Anterior cingulate cortex (tissue), 58 donors: ENCODE data around the gene MIDN.
A peak's percentile ranks its signal among the peaks of the same experiment; 100 is the strongest.

Experiments used
- DNase-seq, 58 donors: peaks; one replicate each; lab custom pipeline; 2025; lab: John Stamatoyannopoulos, UW

The MIDN gene

DNA sequence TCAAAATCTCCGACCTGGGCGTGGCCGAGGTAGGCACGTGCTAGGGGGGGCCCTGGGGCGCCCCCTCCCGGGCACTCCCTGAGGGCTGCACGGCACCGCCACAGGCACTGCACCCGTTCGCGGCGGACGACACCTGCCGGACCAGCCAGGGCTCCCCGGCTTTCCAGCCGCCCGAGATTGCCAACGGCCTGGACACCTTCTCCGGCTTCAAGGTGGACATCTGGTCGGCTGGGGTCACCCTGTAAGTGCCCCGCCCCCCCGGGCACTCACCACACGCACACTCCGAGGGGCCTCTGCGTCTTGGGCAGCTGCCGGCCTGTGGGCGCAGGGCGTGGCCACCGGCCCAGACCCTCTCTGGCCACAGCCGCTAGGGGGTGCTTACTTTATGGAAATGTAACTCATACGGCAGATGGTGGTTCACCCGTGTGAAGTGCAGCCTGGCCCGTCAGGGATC, 27.9 kb upstream of the MIDN start:
- no peak for DNase-seq

DNA sequence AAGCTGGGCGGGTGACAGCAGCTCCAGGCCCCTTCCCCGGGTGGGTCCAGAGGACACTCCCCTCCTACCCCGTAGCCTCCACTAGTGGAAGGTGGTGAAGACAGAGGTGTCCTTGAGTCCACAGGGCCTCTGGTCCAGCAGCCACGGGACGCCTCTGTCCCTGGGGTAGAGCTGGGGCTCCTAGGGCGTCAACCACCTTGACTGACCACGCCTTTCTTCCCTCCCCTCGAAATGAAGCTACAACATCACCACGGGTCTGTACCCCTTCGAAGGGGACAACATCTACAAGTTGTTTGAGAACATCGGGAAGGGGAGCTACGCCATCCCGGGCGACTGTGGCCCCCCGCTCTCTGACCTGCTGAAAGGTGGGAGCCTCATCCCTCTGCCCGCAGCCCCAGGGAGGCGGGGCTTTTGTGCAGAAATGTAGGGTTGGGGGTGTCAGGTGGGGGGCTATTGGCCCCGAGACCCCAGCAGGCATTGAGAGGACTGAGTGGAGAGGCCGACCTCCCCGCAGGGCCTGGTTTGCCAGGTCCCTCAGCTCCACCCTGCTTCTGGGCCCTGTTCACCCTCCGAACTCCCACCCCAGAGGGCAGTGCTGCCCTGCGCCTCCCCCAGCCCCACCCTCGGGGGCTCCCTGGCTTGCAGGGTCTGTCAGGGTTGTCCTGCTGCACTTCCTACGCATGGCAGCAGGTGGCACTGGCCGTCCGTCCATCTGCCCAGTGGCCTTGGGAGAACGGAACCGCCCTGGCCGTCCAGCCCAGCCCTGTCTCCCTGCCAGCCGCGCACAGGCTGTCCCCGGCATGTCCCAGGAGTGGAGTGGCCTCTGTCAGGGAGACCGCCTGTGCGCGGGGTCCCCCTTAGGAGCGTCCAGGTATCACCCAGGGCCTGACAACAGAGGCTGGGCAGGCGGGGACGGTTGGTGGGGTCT, 27.1 kb upstream of the MIDN start:
- peak in 49 of 58 donors; percentile 14 to 73 (median 49) for DNase-seq

DNA sequence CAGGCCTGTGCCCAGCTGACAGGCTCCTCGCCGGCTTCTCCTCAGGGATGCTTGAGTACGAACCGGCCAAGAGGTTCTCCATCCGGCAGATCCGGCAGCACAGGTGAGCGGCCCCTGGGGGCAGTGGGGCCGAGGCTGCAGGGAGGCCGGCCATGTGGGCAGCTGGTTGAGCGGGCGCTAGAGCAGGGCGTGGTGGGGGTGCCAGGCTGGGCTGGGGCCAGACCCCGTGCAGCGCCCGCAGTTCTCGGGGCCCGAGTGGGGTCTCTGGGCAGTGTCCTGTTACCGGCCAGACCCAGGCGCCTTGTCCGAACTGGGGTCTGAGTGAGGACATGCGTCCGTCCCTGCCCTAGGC, 26.5 kb upstream of the MIDN start:
- DNase-seq: no peak

DNA sequence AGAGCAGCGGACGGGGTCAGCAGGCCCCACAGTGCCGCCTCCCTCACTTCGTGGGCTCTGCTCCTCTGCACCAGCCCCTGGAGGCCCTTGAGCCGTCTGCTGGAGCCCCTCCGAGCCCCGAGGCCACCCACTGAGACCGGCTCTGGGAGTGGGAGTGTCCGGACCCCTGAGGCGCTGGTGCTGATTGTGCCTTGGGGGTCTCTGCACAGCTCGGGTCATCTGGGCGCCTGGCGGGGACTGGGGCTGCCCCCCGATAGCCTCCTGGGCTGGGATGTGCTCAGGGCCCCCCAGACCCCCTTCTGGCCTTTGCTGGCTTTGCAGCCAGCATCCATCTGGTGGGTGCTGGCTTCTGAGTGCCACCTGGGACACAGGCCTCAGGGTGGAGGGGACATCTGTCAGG, 26.0 kb upstream of the MIDN start:
- DNase-seq: no peak

DNA sequence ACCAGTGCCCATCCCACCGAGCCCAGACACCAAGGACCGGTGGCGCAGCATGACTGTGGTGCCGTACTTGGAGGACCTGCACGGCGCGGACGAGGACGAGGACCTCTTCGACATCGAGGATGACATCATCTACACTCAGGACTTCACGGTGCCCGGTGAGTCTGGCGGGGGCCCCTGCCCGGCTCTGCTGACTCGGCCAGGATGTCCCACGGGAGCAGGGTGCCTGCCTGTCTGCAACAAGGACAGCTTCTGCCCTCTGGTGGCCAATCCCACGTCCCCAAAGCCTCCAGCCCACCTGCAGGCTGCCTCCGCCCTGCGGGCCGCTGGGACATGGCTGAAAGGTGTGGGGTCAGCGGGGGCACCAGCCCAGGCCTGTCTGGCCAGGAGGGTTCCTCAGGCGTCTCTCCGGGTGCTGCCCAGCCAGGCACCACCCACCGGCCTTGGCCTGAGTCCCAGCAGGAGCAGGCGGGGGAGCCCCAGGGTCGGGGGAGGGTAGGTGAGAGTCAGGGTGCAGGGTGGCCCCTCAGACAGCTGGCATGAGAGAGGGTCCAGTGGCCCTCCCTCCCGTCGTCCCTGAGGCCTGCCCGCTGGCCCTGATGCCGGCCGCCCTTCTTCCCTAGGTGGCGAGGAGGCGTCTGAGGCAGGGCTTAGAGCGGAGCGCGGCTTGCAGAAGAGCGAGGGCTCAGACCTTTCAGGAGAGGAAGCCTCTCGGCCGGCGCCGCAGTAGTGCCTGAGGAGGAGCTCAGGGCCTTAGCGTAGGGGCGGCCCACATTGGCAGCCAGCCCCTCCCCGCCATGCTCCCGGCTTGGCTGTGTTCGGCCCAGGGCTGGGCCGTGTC, 25.1 kb upstream of the MIDN start:
- no peak for DNase-seq

DNA sequence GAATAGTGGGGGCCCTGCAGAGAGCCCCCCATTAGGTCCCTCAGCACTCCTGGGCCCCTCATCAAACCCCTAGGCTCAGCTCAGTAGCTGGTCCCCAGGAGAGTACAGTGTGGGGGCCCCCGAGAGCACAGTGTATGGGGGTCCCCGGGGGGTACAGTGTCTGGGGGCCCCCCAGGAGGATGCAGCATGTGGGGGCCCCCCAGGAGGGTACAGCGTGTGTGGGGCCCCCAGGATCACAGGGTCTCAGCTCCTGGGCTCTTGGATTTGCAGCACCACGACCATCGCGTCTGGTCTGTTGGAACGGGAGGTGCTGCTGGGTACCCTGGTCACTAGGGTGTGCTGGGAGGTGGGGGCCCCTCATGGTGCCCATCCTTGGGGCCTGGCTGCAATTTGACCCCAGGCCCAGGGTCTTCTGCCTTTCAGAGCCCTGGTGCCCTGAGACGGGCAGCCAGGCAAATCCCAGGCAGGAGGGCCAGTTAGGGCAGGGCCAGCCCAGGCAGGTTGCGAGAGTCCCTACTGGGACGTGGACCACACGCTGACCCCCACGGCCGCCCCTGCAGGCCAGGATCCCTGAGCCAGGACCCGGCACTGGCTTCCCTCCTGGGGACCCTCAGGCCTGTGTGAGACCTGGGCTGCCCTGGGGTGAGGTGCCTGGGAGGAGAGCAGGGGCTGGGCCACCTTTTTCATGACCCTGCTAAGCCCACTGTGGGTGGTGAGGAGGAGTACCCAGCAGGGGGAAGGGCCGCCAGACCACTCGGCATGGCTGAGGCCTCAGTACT, 24.1 kb upstream of the MIDN start:
- DNase-seq: no peak

DNA sequence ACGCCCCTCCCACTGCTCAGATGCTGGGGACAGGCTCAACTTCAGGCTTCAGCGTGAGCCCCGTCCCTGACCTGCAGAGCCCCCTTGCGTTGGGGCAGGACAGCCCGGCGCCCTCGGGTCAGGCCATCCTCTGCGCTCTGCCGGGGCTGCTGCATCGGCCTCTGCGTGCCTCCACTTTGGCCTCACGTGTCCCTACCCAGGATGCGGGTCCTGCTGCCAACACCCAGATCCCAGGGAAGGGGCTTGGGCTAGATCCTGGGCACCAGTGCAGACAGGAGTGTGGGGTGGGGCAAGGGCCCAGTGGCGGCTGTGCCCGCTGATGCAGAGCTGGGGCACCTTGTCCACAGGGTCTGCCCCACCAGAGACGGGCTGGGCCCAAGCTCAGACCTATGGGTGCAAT, 23.5 kb upstream of the MIDN start:
- DNase-seq: no peak

DNA sequence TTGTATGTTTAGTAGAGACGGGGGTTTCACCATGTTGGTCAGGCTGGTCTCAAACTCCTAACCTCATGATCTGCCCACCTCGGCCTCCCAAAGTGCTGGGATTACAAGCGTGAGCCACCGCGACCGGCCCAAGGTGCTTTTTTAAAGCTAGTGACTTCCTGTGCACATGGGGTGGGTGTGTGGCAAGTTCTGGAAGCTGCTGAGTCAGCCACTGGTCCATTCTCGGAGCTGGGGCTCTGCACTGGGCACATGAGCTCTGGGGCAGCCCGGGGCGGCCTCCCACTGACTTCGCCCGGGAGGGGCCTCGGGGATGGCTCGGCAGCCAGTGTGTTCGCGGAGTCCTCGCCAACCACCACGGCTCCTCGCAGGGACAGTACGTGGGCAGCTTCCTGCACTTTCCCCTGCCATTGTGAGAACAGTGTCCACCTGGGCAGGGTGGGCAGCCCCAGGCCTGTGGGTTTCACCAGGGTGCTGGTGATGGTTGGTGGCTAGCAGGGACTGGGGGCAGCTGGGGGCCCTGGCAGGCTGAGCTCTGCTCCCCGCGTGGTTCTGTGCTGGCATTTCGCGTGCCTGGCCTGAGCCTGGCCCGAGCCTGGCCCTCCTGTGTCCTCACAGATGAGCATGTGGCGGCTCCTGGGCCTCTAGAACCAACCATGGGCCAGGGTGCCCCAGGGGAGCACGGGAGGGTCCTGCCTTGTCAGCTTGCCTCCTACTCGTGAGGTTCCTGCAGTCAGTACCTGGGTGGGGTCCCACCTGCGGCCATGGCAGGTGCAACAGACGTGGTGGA, 22.8 kb upstream of the MIDN start:
- DNase-seq: no peak

DNA sequence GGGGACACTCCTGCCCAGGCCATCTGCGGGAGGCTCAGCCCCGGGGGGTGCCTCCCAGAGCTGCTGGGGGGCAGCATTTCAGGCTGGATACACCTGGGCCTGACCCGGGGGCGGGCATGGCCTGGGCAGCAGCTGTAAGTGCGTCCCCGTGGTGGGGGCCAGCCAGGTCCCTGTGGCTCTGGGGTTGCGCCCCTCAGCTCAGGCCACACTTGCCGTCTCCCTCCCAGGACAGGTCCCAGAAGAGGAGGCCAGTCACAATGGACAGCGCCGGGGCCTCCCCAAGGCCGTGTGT, 22.2 kb upstream of the MIDN start:
- no peak for DNase-seq

DNA sequence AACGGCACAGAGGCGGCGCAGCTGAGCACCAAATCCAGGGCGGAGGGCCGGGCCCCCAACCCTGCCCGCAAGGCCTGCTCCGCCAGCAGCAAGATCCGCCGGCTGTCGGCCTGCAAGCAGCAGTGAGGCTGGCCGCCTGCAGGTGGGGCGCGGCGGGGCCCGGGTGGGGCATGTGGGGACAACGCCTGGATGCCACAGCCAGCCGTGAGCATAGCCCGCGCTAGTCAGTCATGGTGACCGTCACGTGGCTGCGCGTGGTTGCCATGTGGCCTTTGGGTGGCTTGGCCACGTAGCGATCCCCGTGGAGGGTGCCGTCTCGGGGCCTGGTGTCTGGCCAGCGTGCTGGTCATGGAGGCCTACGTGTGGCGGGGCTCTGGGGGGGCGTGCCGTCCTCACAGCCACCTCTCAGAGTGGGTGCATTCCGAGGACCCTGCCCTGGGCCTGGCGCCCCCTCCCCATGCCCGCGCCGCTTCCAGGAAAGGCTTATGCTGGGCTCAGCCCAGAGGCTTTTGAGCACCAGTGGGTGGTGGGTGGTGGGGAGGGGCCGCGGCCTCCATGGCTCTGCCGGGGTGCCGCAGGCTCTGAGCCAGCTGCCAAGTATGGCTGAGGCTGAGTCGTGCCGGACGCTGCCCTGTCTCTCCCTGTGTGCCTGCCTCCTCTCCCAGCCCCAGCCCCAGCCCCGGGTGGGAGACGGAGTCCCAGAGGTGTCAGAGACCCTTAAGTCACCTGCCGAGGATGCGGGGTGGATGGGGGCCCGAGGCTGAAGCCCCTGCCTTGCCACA, 21.7 kb upstream of the MIDN start:
- DNase-seq: no peak

DNA sequence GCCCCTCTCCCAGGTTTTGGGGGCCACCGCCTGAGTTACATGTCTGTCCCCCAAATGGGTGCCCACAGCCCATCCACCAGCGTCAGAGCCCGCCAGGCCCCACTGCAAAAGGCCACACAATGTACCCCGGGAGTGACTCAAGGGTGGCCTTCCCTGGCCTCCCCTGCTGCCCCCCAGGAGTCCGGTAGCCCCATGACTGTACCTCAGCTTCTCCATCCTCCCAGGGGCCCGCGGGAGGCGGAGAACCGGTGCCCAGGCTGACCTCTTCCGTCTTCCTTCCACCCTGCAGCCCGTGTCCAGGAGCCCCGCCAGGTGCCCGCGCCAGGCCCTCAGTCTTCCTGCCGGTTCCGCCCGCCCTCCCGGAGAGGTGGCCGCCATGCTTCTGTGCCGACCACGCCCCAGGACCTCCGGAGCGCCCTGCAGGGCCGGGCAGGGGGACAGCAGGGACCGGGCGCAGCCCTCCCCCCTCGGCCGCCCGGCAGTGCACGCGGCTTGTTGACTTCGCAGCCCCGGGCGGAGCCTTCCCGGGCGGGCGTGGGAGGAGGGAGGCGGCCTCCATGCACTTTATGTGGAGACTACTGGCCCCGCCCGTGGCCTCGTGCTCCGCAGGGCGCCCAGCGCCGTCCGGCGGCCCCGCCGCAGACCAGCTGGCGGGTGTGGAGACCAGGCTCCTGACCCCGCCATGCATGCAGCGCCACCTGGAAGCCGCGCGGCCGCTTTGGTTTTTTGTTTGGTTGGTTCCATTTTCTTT, 20.9 kb upstream of the MIDN start:
- DNase-seq: no peak

DNA sequence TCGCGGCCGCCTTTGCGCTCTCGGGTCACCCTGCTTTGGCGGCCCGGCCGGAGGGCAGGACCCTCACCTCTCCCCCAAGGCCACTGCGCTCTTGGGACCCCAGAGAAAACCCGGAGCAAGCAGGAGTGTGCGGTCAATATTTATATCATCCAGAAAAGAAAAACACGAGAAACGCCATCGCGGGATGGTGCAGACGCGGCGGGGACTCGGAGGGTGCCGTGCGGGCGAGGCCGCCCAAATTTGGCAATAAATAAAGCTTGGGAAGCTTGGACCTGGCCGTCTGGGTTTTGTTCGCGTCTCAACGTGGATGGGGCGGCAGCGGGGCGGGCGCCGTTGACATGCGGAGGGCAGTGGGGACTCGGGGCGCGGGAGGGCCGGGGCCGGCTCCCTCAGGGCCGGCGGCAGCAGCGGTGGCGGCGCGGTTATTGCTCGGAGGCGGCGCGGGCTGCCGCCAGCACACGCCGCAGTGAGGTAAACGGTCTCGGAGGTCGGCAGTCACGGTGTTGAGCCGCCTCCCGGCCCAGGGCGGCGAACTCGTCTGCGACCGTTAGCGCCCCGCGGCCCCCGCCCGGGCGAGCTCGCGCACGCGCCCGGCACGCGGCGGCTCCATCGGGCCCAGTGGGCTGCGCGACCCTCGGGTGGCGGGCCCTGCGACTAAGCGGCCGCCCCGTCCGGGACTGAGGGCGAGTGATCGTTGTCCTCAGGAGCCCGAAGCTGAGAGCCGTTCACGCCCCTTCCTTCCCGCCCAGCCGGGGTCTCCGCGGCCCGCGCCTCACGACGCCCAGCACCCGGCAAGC, 20.0 kb upstream of the MIDN start:
- DNase-seq: no peak

DNA sequence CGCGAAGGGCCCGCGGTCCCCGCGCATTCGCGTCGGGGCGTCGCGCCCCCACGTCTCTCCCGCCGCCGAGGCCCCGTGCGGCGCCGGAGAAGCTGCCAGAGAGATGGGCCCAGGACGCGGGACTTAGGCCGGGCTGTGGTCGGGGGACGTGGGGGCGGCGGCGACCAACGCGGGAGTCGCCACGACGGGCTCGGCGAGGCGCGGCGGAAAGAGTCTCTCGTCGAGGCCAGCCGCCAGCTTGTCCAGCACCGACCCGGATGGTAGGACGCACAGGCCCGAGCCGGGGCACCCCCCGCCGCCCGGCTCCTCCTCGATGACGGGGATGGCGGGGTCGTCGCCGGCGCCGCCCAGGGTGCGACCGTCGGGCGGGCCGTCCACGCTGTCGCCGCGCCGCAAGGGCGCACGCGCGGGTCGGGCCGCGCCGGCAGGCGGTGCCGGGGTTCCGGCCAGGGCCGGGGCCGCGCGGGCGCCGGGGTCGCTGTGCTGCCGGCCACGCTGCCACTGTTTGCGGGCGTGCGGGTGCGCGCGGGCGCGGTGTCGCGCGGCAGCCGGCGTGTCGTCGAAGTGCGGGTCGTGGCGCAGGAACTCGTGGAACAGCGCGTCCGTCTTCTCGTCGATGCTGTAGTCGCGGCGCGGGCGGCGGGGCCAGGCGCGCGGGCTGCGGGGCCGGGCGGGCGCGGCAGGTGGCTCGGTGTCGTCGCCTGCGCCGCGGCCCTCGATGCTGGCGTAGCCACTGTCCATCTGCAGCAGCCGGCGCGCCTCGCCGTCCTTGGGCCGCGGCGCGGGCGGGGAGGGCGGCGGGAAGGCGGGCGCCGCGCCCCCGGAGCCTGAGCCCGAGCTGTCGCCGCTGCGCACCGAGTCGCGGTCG, 19.1 kb upstream of the MIDN start:
- no peak for DNase-seq

DNA sequence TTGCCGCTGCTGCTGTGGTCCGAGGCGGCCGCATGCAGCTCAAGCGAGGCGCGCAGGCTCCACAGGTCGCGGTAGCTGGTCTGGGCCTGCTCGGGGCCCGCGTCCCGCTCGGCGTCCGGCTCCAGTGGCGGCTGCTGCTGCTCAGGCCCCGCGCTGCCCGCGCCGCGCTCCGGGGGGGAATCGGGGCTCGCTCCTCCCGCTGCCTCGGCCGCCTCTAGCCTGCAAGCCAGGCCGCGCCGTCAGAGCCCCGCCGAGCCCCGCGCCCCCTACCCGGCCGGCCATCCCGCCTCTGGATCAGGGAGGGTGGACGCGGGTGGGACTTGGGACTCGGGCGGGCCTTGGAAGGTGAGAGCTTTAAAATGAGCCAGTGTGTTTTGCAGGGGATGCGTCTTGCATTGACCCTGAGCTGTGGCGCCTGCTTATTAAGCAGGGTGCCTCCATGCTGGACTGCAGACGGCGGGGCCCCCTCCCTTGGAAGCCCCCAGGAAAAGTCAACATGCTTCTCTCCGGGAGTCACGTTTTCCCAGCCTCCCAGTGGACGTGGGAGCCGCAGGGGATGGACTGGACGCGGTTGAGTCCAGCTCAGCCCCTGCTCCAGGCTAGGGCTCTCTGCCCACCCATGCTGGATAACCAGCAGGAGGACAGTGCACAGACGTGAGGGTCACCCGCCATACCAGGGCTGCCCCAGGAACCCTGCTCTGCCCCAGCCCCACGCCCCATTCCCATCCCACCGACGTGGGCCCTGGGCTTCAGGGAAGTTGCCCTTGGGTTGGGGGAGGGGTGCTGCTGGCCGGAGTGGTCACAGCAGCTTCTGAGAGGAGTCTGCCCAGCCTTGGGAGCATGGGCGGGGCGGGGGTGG, 18.2 kb upstream of the MIDN start:
- no peak for DNase-seq

DNA sequence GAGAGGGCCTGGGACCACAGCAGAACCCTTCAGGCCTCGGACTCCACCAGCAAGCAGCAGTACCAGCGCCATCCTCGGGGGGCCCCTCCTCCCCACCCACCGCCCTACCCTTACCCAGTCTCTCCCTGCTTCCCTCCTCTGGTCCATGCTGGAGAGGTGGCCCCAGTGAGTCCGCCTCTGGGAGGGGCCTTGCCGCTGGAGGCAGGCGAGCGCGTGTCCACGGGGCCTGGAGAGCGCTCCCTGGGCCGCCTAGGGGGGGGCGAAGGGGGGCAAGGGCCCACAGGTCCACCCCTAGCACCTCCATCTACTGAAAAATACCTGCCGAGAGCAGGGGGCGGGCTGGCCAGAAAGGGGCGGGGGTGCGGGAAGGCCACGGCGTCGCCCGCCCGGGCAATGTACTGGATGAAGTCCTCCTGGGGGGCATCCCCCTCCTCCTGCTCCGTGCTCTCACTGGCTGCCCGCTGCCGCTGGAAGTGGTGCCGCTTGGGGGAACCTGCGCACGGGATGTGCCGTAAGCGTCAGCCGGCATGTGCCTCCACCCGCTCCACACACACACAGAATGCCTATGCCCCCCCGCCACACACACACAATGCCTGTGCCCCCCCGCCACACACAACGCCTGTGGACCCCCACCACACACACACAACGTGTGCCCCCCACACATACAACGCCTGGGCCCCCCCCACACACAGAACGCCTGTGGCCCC, 17.4 kb upstream of the MIDN start:
- DNase-seq: no peak
